GM21447 (cell line): ENCODE data around the gene LRRC57.
A peak's percentile ranks its signal among the peaks of the same experiment; 100 is the strongest.
"Not testable (repeated sequence)": the region's sequence is repeated elsewhere in the genome, so short reads cannot be mapped to it uniquely, and the experiment has no call there.

ENCODE experiments used
- ATAC-seq: cut with Tn5 transposase; IDR thresholded peaks from one replicate; pipeline ENCODE4 v1.9.1; 2021; ENCODE audit not compliant: unreplicated experiment

The LRRC57 gene

DNA sequence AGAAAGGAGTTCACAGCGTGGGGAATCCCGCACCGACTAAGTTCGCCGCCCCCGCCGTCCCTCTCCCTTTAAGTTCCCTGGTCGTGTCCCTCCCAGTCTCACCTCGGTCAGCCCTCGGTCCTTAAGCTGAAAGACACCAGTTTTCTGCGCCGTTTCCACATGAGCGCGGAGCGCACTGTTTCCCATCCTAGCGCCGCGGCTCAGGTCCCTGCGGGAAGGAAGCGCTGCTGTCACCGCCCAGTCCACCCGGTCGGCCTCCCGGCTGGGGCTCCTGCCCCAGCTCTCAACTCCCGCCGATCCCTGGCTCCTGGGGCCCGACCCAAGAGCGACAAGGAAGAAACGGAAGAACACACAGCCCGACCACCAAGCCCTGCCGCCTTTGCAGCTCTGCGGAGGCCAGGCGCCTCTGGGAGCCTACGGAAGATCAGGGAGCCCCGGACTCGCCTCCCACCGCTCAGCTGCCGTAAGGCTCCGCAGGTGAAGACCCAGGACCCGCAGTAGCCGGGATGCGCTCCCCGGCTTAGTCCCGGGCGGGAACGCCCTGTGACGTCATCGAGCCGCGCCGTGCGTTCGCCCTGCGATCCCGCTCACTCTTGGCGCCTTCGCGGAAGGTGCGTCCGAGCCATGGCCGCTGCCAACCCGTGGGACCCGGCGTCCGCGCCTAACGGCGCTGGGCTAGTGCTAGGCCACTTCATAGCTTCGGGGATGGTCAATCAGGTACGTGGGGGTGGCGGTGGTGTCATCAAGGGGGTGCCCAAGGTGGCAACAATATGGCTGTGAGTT, at the start of gene LRRC57, which contains the start of gene HAUS2:
Gene LRRC57, minus strand, starts transcription at position 545 of the 783 bp plus-strand sequence. Its CDS starts 359 bp downstream, at position 186.
Gene HAUS2, plus strand, starts transcription at position 590 of the 783 bp plus-strand sequence. Its CDS starts 35 bp downstream, at position 625.
- peak; percentile 69 for ATAC-seq

DNA sequence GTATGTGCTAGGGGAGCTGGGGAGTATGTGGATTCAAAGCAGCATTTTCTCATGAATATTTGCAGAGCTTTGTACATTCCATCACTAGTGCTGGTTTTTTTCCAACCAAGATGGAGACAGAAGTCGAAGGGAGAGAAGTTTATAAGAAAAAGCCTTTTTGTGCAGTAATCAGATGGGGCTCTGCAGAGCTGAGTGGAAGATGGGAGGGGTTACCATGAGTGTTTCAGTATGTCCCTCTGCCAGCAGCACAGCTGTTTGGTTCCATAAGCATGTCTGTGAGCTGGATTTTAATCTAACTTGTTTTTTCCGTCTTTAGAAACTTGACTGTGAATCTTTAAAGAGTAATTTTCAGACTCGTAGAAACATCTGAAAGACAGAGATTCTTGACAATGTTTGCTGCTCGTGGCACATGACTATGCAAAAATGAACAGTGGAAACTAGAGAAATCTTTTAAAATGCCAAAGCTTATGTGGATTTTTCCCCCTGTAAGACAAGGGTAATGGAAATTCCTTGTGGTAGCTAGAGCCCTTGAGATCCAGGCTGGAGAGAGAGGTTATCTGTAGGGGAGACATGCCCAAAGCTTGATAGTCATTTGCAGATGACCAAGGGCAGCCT, 47.1 kb upstream of the LRRC57 start:
- ATAC-seq: no peak

DNA sequence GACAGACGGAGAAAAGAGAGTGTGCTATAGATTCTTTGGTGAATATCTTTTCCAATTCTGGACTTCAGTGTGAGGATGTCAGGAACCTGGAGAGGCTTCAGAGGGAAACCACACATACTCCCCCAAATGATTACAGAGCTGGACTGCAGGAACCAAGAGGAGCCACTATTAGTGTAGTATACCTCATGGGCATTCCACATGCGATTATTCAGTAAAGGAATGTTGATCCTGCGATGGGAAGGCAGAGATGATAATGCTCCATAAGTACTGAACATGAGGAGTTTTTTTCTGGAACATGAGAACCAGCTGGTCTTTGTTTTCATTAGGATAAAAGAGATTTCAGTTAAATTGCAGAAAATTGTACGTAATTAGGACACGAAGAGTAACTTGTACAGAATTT, 45.5 kb upstream of the LRRC57 start:
- ATAC-seq: no peak

DNA sequence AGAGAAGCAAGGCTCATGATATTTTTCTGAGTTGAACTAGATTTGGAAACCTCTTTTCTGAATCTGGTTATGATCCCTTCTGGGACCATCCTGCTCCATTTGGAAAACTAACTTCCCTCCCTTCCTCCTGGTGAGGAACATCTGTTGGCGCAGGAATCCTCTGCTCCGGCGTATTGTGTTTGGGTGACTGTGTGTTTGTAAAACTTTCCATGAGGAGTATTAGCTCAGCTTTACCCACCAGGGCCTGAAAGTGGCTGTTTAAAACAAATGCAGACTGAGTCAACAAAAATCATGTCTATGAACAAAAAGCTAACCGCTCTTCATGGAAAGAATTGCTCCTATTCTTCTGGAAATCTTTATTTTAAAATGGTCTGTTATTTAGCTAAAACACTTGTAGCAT, 44.5 kb upstream of the LRRC57 start:
- ATAC-seq: no peak

DNA sequence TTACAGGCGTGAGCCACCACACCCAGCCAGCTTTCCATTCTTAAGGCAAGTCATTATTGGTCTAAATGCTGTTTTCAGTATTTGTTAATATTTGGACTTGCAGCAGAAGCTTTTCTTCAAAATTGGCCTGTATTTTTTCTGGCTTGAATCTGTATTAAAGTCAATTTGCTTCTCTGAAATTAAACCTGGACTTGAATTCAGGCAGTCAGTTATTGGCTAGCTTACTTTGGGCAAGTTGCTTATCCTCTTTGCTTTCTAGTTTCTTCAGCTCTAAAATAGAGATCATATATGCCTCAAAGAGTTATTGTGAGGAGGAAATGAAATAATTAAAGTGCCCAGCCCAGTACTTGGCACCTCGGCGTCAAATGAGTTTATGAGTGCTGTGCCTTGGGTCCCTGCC, 44.1 kb upstream of the LRRC57 start:
- ATAC-seq: no peak

DNA sequence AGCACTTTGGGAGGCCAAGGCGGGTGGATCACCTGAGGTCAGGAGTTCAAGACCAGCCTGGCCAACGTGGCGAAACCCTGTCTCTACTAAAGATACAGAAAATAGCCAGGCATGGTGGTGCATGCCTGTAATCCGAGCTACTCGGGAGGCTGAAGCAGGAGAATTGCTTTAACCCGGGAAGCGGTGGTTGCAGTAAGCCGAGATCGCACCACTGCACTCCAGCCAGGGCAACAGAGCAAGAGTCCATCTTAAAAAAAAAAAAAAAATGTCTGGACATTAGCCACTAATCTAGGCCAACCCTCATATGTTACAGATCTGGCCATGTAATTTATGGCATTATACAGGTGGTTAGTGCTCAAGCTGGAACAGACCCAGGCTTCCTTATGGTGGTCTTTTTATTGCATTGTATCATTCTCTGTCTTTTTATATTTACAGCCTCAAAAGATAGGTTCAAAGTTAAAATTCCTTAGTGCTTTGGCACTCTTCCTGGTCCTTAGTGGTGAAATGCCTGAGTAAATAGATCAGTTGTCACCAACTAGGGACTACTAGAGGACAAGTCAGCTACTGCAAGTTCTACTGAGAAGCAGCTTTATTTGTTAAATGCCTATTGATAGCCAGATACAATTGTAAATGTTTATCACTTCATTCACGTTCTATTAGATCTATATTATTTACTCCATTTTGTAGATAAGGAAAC, 42.8 kb upstream of the LRRC57 start:
- no peak for ATAC-seq

DNA sequence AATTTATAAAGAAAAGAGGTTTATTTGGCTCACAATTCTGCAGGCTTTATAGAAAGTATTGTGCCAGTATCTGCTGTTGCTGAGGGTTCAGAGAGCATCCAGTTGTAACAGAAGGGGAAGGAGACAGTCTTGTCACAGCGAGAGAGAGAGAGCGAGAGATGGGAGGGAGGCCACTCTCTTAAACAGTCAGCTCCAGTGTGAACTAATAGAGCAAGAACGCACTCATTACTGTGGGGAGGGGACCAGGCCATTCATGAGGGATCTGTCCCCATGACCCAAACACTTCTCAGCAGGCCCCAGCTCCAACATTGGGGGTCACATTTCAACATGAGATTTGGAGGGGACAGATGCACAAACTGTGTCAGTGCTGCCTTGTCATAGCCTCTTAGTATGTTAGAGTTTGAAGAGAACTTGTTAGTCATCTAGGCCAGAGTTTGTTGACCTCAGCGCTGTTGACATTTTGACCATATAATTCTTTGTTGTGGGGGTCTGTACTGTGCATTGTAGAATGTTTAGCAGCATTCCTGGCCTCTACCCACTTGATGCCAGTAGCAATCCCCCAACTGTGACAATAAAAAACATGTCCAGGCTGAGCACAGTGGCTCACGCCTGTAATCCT, 42.1 kb upstream of the LRRC57 start:
- no peak for ATAC-seq

DNA sequence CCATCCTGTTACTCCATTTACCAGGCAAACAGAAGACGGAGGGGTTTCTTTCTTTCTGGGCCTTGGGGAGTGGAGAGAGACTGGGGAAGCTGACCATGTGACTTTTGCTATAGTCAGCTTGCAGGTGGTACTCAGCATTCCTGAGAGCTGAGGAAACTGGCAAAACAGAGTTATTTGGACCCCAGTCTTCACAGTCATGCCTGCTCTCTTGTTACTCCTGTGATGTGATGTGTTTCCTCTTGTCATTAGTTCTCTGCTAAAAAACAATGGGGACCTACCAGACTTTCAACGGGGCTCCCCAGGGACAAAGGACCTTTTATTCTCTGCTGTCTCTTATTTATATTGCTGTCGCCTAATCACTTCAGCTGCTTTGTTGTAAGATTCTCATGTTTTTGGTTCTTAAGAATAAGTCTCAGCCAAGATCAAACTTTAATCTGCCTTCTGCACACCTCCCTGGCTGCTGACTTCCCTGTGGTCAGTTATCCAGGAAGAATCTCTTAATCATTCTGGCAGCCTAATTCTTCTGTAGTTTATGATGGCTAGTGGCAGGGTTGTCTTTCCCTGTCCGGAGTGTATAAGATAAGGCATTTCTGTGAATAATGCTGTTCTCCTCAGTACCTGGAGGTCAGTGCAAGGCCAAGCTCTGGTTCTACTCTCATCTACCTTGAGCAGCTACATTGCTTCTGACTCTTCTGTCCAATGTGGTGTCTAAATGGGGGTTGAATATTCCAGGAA, 35.6 kb upstream of the LRRC57 start:
- ATAC-seq: no peak

DNA sequence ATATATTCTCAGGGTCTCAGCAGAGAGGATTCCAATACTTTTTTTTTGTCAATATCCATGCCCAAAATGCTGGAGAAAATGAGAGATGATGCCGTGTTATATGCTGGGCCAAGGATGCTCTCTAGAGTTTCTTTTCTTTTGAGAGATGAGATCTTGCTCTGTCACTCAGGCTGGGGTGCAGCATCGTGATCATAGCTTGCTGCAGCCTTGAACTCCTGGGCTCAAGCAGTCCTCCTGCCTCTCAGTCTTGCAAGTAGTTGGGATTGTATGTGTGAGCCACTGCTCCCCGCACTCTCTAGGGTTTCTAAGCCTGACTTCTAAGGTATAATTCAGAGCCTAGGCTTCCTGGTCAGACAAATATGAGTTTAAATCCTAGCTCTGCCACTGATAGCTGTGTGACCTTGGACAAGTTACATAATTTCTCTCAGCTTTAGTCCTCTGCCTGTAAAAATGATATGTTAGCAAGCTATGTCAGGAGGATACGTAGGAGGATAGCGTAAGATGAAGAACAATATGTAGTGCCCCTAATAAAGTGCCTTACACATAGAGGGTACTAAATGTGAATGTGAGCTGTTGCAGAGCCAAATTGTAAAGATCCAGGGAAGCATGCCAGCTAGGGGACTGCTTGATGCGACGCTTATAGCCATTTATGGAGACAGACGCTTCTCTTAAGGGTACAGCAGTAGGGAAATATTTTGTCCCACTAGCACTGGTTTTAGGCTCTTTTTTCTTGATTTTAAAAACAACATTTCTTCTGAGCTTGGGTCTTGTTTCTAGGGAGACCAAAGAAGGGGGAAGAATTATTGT, 34.2 kb upstream of the LRRC57 start:
- ATAC-seq: no peak

DNA sequence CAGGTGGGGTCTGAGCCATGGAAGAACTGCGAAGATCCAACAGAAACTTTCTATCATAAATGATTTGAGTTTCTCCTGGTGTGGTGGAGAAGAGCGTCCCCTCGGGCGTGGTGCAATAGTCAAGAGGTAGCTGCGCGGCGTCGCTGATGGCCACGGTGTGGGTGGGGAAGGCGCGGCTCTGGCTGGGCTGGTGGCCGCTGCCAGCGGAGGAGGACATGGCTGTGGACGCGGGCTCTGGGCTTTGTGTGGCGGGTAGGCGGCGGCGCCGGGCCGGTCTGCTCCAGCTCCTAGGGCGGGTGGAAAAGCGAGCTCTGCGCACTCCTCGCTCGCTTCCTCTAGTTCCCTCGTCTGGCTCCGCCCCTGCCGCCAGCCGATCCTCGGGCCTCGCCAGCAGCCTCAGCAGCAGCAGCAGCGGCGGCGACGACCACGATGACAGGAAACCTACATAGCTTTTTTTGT, 32.7 kb upstream of the LRRC57 start:
- peak; percentile 67 for ATAC-seq

DNA sequence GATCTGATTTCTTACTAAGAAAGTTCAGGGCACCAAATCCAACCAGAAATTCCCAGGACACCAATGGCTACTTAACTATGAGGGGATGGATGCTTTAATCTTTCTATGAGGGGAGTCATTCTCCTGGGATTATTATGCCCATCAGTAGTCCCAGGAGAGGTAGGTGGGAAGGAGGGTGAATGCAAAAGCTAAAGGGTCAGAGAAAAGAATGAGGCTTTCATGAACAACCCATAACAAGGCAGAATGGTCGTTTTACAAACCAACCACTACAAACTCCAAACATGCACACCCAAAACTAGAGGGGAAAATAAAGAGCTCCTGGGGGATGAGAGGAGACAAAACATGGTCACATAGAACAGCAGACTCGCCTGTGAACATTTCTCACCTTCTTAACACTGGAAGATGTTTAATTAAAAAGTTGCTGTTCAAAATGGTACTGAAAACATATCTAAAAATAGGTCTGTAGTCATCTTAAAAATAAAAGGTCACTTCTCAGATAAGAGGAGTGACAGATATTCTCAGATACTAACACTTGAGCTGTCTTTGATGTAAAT, 30.5 kb upstream of the LRRC57 start:
- no peak for ATAC-seq

DNA sequence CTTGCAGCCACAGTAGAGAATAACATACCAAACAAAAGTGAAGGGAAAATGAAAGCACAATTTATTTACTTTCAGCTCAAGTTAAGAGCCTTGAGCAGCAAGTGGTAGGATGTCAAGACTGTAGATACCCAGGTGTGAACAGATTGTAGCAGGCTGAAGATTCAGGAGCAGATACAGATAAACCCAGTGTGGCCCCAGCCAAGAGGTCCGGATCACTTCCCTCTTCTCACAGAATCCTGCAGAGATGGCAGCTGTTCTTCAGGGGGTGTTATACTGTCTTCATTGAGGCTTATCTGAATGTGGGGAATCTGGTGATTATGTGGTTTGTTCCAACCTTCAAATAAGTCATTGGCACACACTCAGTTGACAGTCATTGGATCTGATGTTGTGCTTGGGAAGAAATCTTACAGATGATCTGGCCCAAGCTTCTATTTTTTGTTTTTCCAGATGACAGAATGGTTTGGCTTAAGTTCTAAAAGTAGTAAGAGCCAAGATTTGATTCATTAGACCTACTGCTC, 29.0 kb upstream of the LRRC57 start:
- no peak for ATAC-seq

DNA sequence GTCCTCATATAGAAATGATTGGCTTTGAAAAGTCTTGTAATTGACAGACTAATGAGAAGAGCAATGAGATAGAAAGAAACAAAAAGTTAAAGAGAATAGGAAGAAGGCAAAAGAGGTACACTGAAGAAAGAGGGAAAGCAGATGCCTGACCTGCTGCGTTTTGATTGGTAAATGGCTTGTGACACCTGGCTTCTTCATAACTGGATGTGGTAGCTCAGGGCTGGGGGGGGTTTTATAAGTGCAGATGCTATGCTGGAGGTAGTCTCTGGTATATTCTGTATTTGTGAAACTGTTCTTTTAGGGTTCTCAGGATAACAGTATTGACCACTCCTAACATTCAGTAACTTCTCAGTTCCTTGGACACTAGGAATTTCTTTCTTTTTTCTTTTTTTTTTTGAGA, 28.2 kb upstream of the LRRC57 start:
- no peak for ATAC-seq

DNA sequence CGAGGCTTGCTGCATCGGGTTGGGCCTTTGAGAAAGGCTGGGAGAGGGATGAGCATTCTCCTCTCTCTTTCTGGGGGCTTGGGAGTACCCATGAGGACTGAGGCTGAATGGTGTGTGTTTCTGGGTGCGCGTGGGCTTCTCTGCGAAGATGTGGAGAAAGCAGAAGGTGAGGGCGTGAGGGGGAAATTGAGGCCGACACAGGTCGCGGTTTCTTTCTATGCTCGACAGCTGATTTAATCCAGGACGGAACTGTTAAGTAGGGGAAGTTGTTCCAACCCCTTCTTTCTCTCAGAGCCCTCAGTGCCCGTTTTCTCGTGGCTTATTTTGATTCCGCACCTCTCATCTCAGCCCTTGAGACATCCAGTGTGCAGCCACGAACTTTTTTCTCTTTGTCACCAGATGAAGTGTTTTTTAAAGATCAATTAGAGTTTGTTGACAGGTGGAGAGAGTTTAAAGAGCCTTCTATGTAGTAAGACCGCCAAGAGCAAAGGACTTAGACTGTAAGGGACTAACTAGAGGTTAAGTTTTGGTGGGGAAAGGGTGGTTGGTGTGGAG, 27.5 kb upstream of the LRRC57 start:
- ATAC-seq: no peak

DNA sequence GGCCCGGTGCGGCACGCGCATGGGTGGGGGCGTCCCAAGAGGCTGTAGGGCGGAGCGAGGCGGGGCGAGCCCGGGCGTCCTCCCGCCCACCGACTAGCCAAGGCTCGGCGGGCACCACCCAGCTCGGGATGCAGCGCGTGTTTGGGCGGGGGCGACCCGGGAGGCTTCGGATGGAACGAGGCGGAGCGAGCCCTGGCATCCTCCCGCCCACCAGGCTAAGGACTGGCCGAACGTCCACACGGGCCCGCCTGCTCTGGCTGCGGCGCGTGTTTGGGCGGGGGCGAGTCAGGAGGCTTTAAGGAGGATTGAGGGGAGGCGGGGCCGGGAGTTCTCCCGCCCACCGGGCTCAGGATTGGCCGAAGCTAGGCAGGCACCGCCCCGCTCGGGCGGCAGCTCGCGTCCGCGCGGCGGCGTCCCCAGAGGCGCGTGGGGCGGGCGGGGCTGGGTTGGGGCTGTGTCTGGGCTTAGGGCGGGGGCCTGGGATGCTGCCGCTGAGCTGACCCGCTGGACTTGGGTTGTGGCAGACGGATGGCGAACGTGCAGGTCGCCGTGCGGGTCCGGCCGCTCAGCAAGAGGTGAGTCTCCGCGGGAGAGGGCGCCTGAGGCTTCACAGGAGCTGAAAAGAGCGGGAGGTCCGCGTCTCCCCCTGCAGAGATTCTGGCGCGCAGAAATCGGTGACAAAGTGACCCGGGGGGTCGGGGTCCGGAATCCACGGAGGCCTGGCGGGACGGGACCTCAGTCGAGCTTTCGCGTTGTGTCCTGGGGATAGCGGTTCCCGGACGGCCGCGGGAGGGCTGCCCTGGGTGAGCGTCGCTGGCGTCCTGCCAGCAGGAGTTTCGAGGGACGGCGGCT, 26.8 kb upstream of the LRRC57 start, which contains the start of gene STARD9:
Gene STARD9, plus strand, starts transcription at position 419 of the 852 bp plus-strand sequence. Its CDS starts 110 bp downstream, at position 529.
- ATAC-seq: peak; percentile 84

DNA sequence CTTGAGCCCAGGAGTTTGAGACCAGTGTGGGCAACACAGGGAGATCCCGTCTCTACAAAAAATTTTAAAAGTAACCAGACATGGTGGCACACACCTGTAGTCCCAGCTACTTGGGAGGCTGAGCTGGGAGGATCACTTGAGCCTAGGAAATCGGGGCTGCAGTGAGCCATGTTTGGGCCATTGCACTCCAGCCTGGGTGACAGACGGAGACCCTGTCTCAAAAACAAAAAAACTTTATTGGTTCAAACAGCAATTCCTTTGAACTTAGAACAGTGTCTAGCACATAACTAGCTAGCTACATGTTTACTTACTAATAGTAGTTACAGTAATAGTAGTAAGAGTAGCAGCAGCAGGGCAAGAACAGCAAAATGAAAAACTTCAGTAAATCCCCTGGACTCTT, 10.1 kb upstream of the LRRC57 start:
- no peak for ATAC-seq

DNA sequence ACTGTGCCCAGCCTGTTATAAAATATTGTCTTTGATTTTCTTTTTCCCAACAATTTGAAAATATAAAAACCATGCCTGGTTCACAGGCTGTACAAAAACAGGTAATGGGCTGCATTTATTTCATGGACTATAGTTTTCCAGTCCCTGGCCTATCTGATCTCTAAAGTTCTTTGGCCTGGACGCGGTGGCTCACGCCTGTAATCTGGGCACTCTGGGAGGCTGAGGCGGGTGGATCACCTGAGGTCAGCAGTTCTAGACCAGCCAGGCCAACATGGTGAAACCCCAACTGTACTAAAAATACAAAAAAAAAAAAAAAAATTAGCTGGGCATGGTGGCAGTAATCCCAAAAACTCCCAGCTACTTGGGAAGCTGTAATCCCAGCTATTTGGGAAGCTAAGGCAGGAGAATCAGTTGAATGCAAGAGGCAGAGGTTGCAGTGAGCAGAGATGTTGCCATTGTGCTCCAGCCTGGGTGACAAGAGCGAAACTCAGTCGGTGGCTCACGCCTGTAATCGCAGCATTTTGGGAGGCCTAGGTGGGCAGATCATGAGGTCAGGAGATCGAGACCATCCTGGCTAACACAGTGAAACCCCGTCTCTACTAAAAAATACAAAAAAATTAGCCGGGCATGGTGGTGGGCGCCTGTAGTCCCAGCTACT, 8.1 kb upstream of the LRRC57 start:
- ATAC-seq: not testable (repeated sequence)
